Germinal center (tissue), 1 donor: ENCODE measurements around the gene METTL25B.

Experiments
- DNase-seq: peaks from one replicate; pipeline ENCODE4 v3.0.0; 2012; ENCODE audit warnings: mixed read lengths, low spot score

The METTL25B gene

GRCh38 chr1:156726549-156727226, 1.6 kb upstream of the METTL25B start:
- DNase-seq, result peak; percentile 68

- DNase-seq, result no peak
Observed at GRCh38 chr1:156727492-156727891, 777 bp upstream of the METTL25B start.

- peak; percentile 93 for DNase-seq
Observed at GRCh38 chr1:156728599-156729462, 562 bp downstream of the METTL25B start, which contains the start of gene ISG20L2. ISG20L2 (minus strand) TSS chr1:156728766; CDS start chr1:156727652, 1,114 bp downstream.

GRCh38 chr1:156733989-156734584, 5.8 kb downstream of the METTL25B start:
- DNase-seq, result no peak

GRCh38 chr1:156738407-156738806, 10.1 kb downstream of the METTL25B start:
- no peak for DNase-seq

GRCh38 chr1:156738916-156739315, 10.6 kb downstream of the METTL25B start:
- DNase-seq, result no peak

GRCh38 chr1:156740237-156740740, 12.0 kb downstream of the METTL25B start:
- no peak for DNase-seq

GRCh38 chr1:156740741-156741480, 12.6 kb downstream of the METTL25B start, which contains the start of gene MRPL24:
MRPL24 (minus strand) TSS chr1:156741088; CDS start chr1:156738704, 2,384 bp downstream.
- DNase-seq, result peak; percentile 95

- no peak for DNase-seq
Observed at GRCh38 chr1:156741481-156741983, 13.3 kb downstream of the METTL25B start.

GRCh38 chr1:156742017-156742416, 13.7 kb downstream of the METTL25B start:
- no peak for DNase-seq

- DNase-seq, result no peak
Observed at GRCh38 chr1:156742801-156743200, 14.5 kb downstream of the METTL25B start.

GRCh38 chr1:156743367-156744302, 15.4 kb downstream of the METTL25B start:
- no peak for DNase-seq

GRCh38 chr1:156744344-156744743, 16.1 kb downstream of the METTL25B start:
- DNase-seq, result no peak

GRCh38 chr1:156744786-156745419, 16.6 kb downstream of the METTL25B start:
- no peak for DNase-seq

- DNase-seq, result no peak
Observed at GRCh38 chr1:156745881-156746280, 17.6 kb downstream of the METTL25B start.

GRCh38 chr1:156746406-156746727, 18.1 kb downstream of the METTL25B start:
- DNase-seq, result no peak

- DNase-seq, result peak; percentile 54
Observed at GRCh38 chr1:156746728-156747631, 18.7 kb downstream of the METTL25B start.

- no peak for DNase-seq
Observed at GRCh38 chr1:156747742-156748669, 19.7 kb downstream of the METTL25B start.
